MM.1S (cell line): ENCODE results near the gene BCKDK.
"Not testable (repeated sequence)": the region's sequence is repeated elsewhere in the genome, so short reads cannot be mapped to it uniquely, and the experiment has no call there.

Source experiments
- DNase-seq: peaks from one replicate; pipeline ENCODE4 v3.0.0-alpha.2; 2015
- H2AFZ ChIP-seq: fragments of 300-600 bp; sonication (generic); 2 replicates; pipeline ENCODE4 v1.6.0; 2016; ENCODE audit warnings: antibody characterized with exemption, low read length
- H3F3A ChIP-seq: fragments of 300-600 bp; sonication (generic); 2 replicates; pipeline ENCODE4 v1.6.1; 2016; ENCODE audit warnings: mild to moderate bottlenecking, antibody characterized with exemption, low read length, moderate library complexity, mixed read lengths; ENCODE audit not compliant: insufficient read depth
- H3K27ac ChIP-seq: fragments of 300-600 bp; sonication (generic); 2 replicates; pipeline ENCODE4 v1.5.1; 2016; ENCODE audit warnings: mild to moderate bottlenecking, low read length
- H3K27me3 ChIP-seq: fragments of 300-600 bp; sonication (generic); replicated peaks from 2 replicates; pipeline ENCODE4 v1.6.0; 2016; ENCODE audit warnings: low read length; ENCODE audit not compliant: insufficient read depth
- H3K36me3 ChIP-seq: fragments of 300-600 bp; sonication (generic); replicated peaks from 2 replicates; pipeline ENCODE4 v1.6.1; 2016; ENCODE audit warnings: mild to moderate bottlenecking, low read length, mixed read lengths; ENCODE audit not compliant: insufficient read depth
- H3K4me1 ChIP-seq: fragments of 300-600 bp; sonication (generic); 2 replicates; pipeline ENCODE4 v1.6.1; 2016; ENCODE audit warnings: low read length, mixed read lengths
- H3K4me2 ChIP-seq: fragments of 300-600 bp; sonication (generic); 2 replicates; pipeline ENCODE4 v1.6.0; 2016; ENCODE audit warnings: low read depth, low read length
- H3K4me3 ChIP-seq: fragments of 300-600 bp; sonication (generic); 2 replicates; pipeline ENCODE4 v1.5.1; 2016; ENCODE audit warnings: low read length, mixed read lengths
- H3K79me2 ChIP-seq: fragments of 300-600 bp; sonication (generic); 2 replicates; pipeline ENCODE4 v1.6.1; 2016; ENCODE audit warnings: mixed run types, low read length, mixed read lengths
- H3K9ac ChIP-seq: fragments of 300-600 bp; sonication (generic); 2 replicates; pipeline ENCODE4 v1.6.1; 2016; ENCODE audit warnings: low read length, mixed read lengths
- H3K9me2 ChIP-seq: fragments of 300-600 bp; sonication (generic); replicated peaks from 2 replicates; pipeline ENCODE4 v1.6.1; 2016; ENCODE audit warnings: mild to moderate bottlenecking, low read length, mixed read lengths; ENCODE audit not compliant: insufficient read depth
- H3K9me3 ChIP-seq: fragments of 300-600 bp; sonication (generic); replicated peaks from 2 replicates; pipeline ENCODE4 v1.6.1; 2016; ENCODE audit warnings: mild to moderate bottlenecking, low read length, mixed read lengths; ENCODE audit not compliant: insufficient read depth
- H4K20me1 ChIP-seq: fragments of 300-600 bp; sonication (generic); 2 replicates; pipeline ENCODE4 v1.6.1; 2016; ENCODE audit warnings: mild to moderate bottlenecking, low read length, moderate library complexity, mixed read lengths; ENCODE audit not compliant: insufficient read depth
- CTCF ChIP-seq: fragments of 300-600 bp; sonication (generic); IDR thresholded peaks from 2 replicates; pipeline ENCODE4 v1.5.1; 2016; ENCODE audit warnings: antibody characterized with exemption, low read length, mixed read lengths
- EZH2 ChIP-seq: fragments of 300-600 bp; sonication (generic); optimal IDR thresholded peaks from 2 replicates; pipeline ENCODE3; 2017; ENCODE audit warnings: low read depth, mild to moderate bottlenecking, antibody characterized with exemption, low read length, mixed read lengths
- EZH2phosphoT487 ChIP-seq: fragments of 300-600 bp; sonication (generic); IDR thresholded peaks from 2 replicates; pipeline ENCODE4 v1.6.1; 2018; ENCODE audit warnings: antibody characterized with exemption, low read length

The BCKDK gene

GRCh38 chr16:31148896-31149295, 40.7 kb downstream of the BCKDK start:
- H3K4me2 ChIP-seq, result no peak overlapping the region
- no peaks in the 10 kb centered on the region for H3K9me3 ChIP-seq
- H3K9ac ChIP-seq, result no peak overlapping the region
- H4K20me1 ChIP-seq, result no peaks in the 10 kb centered on the region
- no peaks in the 10 kb centered on the region for H3K9me2 ChIP-seq
- no peak for DNase-seq
- no peaks in the 10 kb centered on the region for H3K79me2 ChIP-seq
- peaks cover 51% of the 10 kb centered on the region for H3K27me3 ChIP-seq
- TF ChIP-seq EZH2phosphoT487 (no peak), CTCF (no peak), EZH2 (no peak)
- no peak overlapping the region for H2AFZ ChIP-seq
- no peaks in the 10 kb centered on the region for H3F3A ChIP-seq
- no peaks in the 10 kb centered on the region for H3K36me3 ChIP-seq
- no peaks in the 10 kb centered on the region for H3K4me1 ChIP-seq
- H3K27ac ChIP-seq, result no peak overlapping the region
- H3K4me3 ChIP-seq, result no peak overlapping the region

GRCh38 chr16:31149332-31149731, 41.1 kb downstream of the BCKDK start:
- Histone ChIP-seq H3K27ac (no peak overlapping the region), H3K4me2 (no peak overlapping the region)
- TF ChIP-seq CTCF (no peak), EZH2 (no peak), EZH2phosphoT487 (no peak)

GRCh38 chr16:31149894-31150890, 42.0 kb downstream of the BCKDK start, which contains the start of gene PRSS36:
TSS of gene PRSS36 (minus strand) at chr16:31150066. CDS start at chr16:31150035, 31 bp downstream.
- H3K4me3 ChIP-seq, result no peak within 1 kb of the TSS

More at GRCh38 chr16:31149332-31149731, 41.1 kb downstream of the BCKDK start:
- no peaks in the 10 kb centered on the region for H4K20me1 ChIP-seq
- no peaks in the 10 kb centered on the region for H3K36me3 ChIP-seq
- H3K27me3 ChIP-seq, result peaks cover 49% of the 10 kb centered on the region
- no peak for DNase-seq
- H3K79me2 ChIP-seq, result no peaks in the 10 kb centered on the region
- H3K4me3 ChIP-seq, result no peak overlapping the region
- no peak overlapping the region for H3K9ac ChIP-seq
- H3K9me3 ChIP-seq, result no peaks in the 10 kb centered on the region
- H3F3A ChIP-seq, result no peaks in the 10 kb centered on the region
- H3K9me2 ChIP-seq, result no peaks in the 10 kb centered on the region
- no peak overlapping the region for H2AFZ ChIP-seq
- no peaks in the 10 kb centered on the region for H3K4me1 ChIP-seq

GRCh38 chr16:31150976-31151375, 42.8 kb downstream of the BCKDK start:
- H3K4me2 ChIP-seq, H3K9ac ChIP-seq, H3K9me2 ChIP-seq, H3K36me3 ChIP-seq, DNase-seq, H3K79me2 ChIP-seq, H3K4me3 ChIP-seq, H3K4me1 ChIP-seq, H3K9me3 ChIP-seq, H3K27ac ChIP-seq, H4K20me1 ChIP-seq, H2AFZ ChIP-seq, H3F3A ChIP-seq: not testable (repeated sequence)
- H3K27me3 ChIP-seq, result peaks cover 54% of the 10 kb centered on the region

More at GRCh38 chr16:31149894-31150890, 42.0 kb downstream of the BCKDK start, which contains the start of gene PRSS36:
- H4K20me1 ChIP-seq, result no peaks in the 10 kb centered on the region
- no peaks in the 10 kb centered on the region for H3K79me2 ChIP-seq
- H3K9me3 ChIP-seq, result no peaks in the 10 kb centered on the region
- H3K9me2 ChIP-seq, result no peaks in the 10 kb centered on the region
- TF ChIP-seq EZH2 (no peak), CTCF (no peak), EZH2phosphoT487 (no peak)
- H3K27me3 ChIP-seq, result peaks cover 54% of the 10 kb centered on the region
- H3K27ac ChIP-seq, result no peak within 1 kb of the TSS
- no peak within 1 kb of the TSS for H3K4me2 ChIP-seq
- H3K4me1 ChIP-seq, result no peaks in the 10 kb centered on the region
- H2AFZ ChIP-seq, result no peak within 1 kb of the TSS
- H3K36me3 ChIP-seq, result no peaks in the 10 kb centered on the region
- no peak within 1 kb of the TSS for H3K9ac ChIP-seq
- H3F3A ChIP-seq, result no peaks in the 10 kb centered on the region
- DNase-seq, result no peak
